H1 (cell line): ENCODE results near the gene VIPR2. TPM values are rescaled to one million over a fixed set of nuclear protein-coding genes. Genes with fewer than 3 reads are reported as not detected.

Experiments
- CBX8 ChIP-seq: fragments of 300-800, 300-1000 bp; sonication (generic); IDR thresholded peaks from 2 replicates; pipeline ENCODE4 v1.7.1; 2016; ENCODE audit warnings: low read depth, low read length, borderline replicate concordance
- CREB1 ChIP-seq: IDR thresholded peaks from 2 replicates; pipeline ENCODE4 v1.6.1; 2012; ENCODE audit warnings: inconsistent platforms
- E2F6 ChIP-seq: IDR thresholded peaks from 2 replicates; pipeline ENCODE4 v1.6.1; 2012; ENCODE audit warnings: inconsistent platforms
- EZH2 ChIP-seq: fragments of 200-600 bp; sonication (generic); IDR thresholded peaks from 2 replicates; pipeline ENCODE4 v1.7.1; 2012; ENCODE audit warnings: low read depth, mild to moderate bottlenecking, moderate library complexity, low read length, inconsistent platforms; ENCODE audit not compliant: severe bottlenecking
- FOSL1 ChIP-seq: IDR thresholded peaks from 2 replicates; pipeline ENCODE4 v1.6.1; 2011; ENCODE audit warnings: mild to moderate bottlenecking, low read depth, low read length, moderate library complexity; ENCODE audit not compliant: insufficient read depth
- NANOG ChIP-seq: IDR thresholded peaks from 2 replicates; pipeline ENCODE4 v1.6.1; 2011; ENCODE audit warnings: low read length, low read depth, mild to moderate bottlenecking, inconsistent platforms; ENCODE audit not compliant: insufficient read depth, poor library complexity, severe bottlenecking
- RBBP5 ChIP-seq: IDR thresholded peaks from 2 replicates; pipeline ENCODE4 v1.7.1; 2012; ENCODE audit warnings: low read depth, mild to moderate bottlenecking, inconsistent platforms, low read length, moderate library complexity, borderline replicate concordance
- SRF ChIP-seq: IDR thresholded peaks from 2 replicates; pipeline ENCODE4 v1.6.1; 2011; ENCODE audit warnings: mild to moderate bottlenecking, low read depth, low read length, moderate library complexity
- TCF12 ChIP-seq: IDR thresholded peaks from 2 replicates; pipeline ENCODE4 v1.6.1; 2011; ENCODE audit warnings: low read depth, mild to moderate bottlenecking, low read length
- polyA plus RNA-seq, 7 experiments: library from polyadenylated mRNA; depleted of rRNA in 3 of 7; stranded (reverse) in 5 of 7; unstranded in 2 of 7; fragments of >200 nt in 5 of 7; fragments of 200-250 nt in 2 of 7; gene quantifications; 1 replicate in 5 of 7; 2 replicates in 1 of 7; 4 replicates in 1 of 7; pipeline versions ENCODE4 v1.2.1 to v1.2.3, GENCODE V29; 2011 to 2013; ENCODE audit warnings: missing spikeins in 2 of 7, mixed read lengths in 2 of 7
- total RNA-seq: library from RNA; stranded (reverse); fragmentation: NEBNext Ultra II Directional; extraction: Animal tissue kit (Norgen Biotek cat#: 25700); gene quantifications from 2 replicates; pipeline ENCODE4 v1.2.1, GENCODE V29; 2021
- TF ChIP-seq, protein P1 (sequence below): IDR thresholded peaks from 2 replicates; pipeline ENCODE4 v1.6.1; 2012; ENCODE audit warnings: low read length, inconsistent platforms

VIPR2 gene
- total and polyA plus RNA-seq, 2 of the 8 experiments (the other 6 are each of a cell fraction or from before 2014, with no cell fraction given) = 2.4 to 6.3 TPM

DNA sequence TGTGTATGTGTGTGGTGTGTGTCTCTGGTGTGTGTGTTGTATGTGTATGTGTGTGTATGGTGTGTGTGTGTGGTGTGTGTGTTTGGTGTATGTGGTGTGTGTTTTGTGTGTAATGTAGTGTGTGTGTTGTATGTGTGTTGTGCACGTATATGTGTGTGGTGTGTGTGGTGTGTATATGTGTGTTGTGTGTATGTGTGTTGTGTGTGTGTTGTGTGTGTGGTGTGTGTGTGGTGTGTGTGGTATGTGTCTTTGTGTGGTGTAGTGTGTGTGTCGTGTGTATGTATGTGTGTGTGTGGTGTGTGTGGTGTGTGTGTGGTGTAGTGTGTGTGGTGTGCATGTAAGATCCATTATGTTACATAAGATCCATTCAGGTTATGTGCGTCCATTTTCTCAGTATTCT lies 21.9 kb upstream of the VIPR2 start (continued):
- TF ChIP-seq CREB1 (no peak), SRF (no peak), CBX8 (no peak), E2F6 (no peak), TCF12 (no peak), RBBP5 (no peak), FOSL1 (no peak), EZH2 (no peak), NANOG (no peak)
- TF ChIP-seq, protein P1, sequence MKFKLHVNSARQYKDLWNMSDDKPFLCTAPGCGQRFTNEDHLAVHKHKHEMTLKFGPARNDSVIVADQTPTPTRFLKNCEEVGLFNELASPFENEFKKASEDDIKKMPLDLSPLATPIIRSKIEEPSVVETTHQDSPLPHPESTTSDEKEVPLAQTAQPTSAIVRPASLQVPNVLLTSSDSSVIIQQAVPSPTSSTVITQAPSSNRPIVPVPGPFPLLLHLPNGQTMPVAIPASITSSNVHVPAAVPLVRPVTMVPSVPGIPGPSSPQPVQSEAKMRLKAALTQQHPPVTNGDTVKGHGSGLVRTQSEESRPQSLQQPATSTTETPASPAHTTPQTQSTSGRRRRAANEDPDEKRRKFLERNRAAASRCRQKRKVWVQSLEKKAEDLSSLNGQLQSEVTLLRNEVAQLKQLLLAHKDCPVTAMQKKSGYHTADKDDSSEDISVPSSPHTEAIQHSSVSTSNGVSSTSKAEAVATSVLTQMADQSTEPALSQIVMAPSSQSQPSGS = no peak
